ENCODE data around the gene UNC5C. TPM values are rescaled to one million over a fixed set of nuclear protein-coding genes. Genes with fewer than 3 reads are reported as not detected.

Gene UNC5C
- total and polyA plus RNA-seq, 4 experiments from 2014 or later: not detected

- H3K4me3 ChIP-seq (ENCODE audit: low read length in 2 of 2): no peak overlapping the region
- Mint-ChIP-seq H3K9me3 (peaks cover 0 to 12% (median 0%) of the 10 kb centered on the region in 8 donors), H3K36me3 (no peaks in the 10 kb centered on the region), H3K4me3 (no peak overlapping the region), H3K4me1 (no peaks in the 10 kb centered on the region), H3K27me3 (peaks cover 0 to 2% of the 10 kb centered on the region in 2 donors), H3K27ac (no peak overlapping the region)
- no peaks in the 10 kb centered on the region for H3K4me1 ChIP-seq (ENCODE audit: insufficient read depth, low read length)
- no peaks in the 10 kb centered on the region for H3K27me3 ChIP-seq (ENCODE audit: insufficient read depth, low read length)
- no peaks in the 10 kb centered on the region for H3K9me3 ChIP-seq (ENCODE audit: control insufficient read depth in 1 of 2, low read length in 2 of 2)
- intact Hi-C loops (cut with micrococcal nuclease): no loop called here
- no peaks in the 10 kb centered on the region for H3K36me3 ChIP-seq (ENCODE audit: insufficient read depth, low read length)
- no peak overlapping the region for H3K27ac ChIP-seq (ENCODE audit: low read depth, low read length)
- DNase-seq: no peak
- ChIA-PET CTCF (ENCODE audit: partially characterized antibody) (no interaction called here), POLR2A (ENCODE audit: partially characterized antibody) (no interaction called here)
Observed at GRCh38 chr4:95394752-95395306, 153.9 kb downstream of the UNC5C start.

- Histone ChIP-seq H3K4me3 (ENCODE audit: low read length in 2 of 2) (no peak overlapping the region), H3K9me3 (ENCODE audit: control insufficient read depth in 1 of 2, low read length in 2 of 2) (no peaks in the 10 kb centered on the region), H3K27me3 (ENCODE audit: insufficient read depth, low read length) (no peaks in the 10 kb centered on the region), H3K27ac (ENCODE audit: low read depth, low read length) (no peak overlapping the region), H3K4me1 (ENCODE audit: insufficient read depth, low read length) (no peaks in the 10 kb centered on the region), H3K36me3 (ENCODE audit: insufficient read depth, low read length) (no peaks in the 10 kb centered on the region)
- no peak for DNase-seq
- no peak overlapping the region for H3K4me3 Mint-ChIP-seq
- POLR2A ChIA-PET (ENCODE audit: partially characterized antibody): no interaction called here
- peaks cover 0 to 2% of the 10 kb centered on the region in 2 donors for H3K27me3 Mint-ChIP-seq
- no peaks in the 10 kb centered on the region for H3K36me3 Mint-ChIP-seq
- intact Hi-C loops (cut with micrococcal nuclease): no loop called here
- H3K4me1 Mint-ChIP-seq: no peaks in the 10 kb centered on the region
- H3K9me3 Mint-ChIP-seq: peaks cover 0 to 12% (median 0%) of the 10 kb centered on the region in 8 donors
- CTCF ChIA-PET (ENCODE audit: partially characterized antibody): no interaction called here
- H3K27ac Mint-ChIP-seq: no peak overlapping the region
Observed at GRCh38 chr4:95393821-95394220, 155.0 kb downstream of the UNC5C start.

- Histone ChIP-seq H3K27me3 (ENCODE audit: insufficient read depth, low read length) (no peaks in the 10 kb centered on the region), H3K4me1 (ENCODE audit: insufficient read depth, low read length) (no peaks in the 10 kb centered on the region), H3K4me3 (ENCODE audit: low read length in 2 of 2) (no peak overlapping the region), H3K36me3 (ENCODE audit: insufficient read depth, low read length) (no peaks in the 10 kb centered on the region), H3K27ac (ENCODE audit: low read depth, low read length) (no peak overlapping the region), H3K9me3 (ENCODE audit: control insufficient read depth in 1 of 2, low read length in 2 of 2) (no peaks in the 10 kb centered on the region)
- Mint-ChIP-seq H3K36me3 (no peaks in the 10 kb centered on the region), H3K27ac (no peak overlapping the region), H3K4me1 (no peaks in the 10 kb centered on the region), H3K4me3 (no peak overlapping the region), H3K27me3 (no peaks in the 10 kb centered on the region), H3K9me3 (peaks cover 0 to 7% (median 0%) of the 10 kb centered on the region in 8 donors)
- no peak for DNase-seq
- ChIA-PET POLR2A (ENCODE audit: partially characterized antibody) (no interaction called here), CTCF (ENCODE audit: partially characterized antibody) (no interaction called here)
- intact Hi-C loops (cut with micrococcal nuclease): no loop called here
Observed at GRCh38 chr4:95388911-95389310, 159.9 kb downstream of the UNC5C start.

GRCh38 chr4:95387719-95388118, 161.1 kb downstream of the UNC5C start:
- H3K27ac Mint-ChIP-seq: no peak overlapping the region
- no peaks in the 10 kb centered on the region for H3K27me3 Mint-ChIP-seq
- H3K9me3 ChIP-seq (ENCODE audit: control insufficient read depth in 1 of 2, low read length in 2 of 2): no peaks in the 10 kb centered on the region
- no peaks in the 10 kb centered on the region for H3K4me1 Mint-ChIP-seq
- no peaks in the 10 kb centered on the region for H3K36me3 Mint-ChIP-seq
- H3K4me1 ChIP-seq (ENCODE audit: insufficient read depth, low read length): no peaks in the 10 kb centered on the region
- no peaks in the 10 kb centered on the region for H3K36me3 ChIP-seq (ENCODE audit: insufficient read depth, low read length)
- no peak overlapping the region for H3K27ac ChIP-seq (ENCODE audit: low read depth, low read length)
- no peak overlapping the region for H3K4me3 ChIP-seq (ENCODE audit: low read length in 2 of 2)
- DNase-seq: no peak
- H3K9me3 Mint-ChIP-seq: peaks cover 0 to 3% (median 0%) of the 10 kb centered on the region in 8 donors
- ChIA-PET CTCF (ENCODE audit: partially characterized antibody) (no interaction called here), POLR2A (ENCODE audit: partially characterized antibody) (no interaction called here)
- H3K4me3 Mint-ChIP-seq: no peak overlapping the region
- H3K27me3 ChIP-seq (ENCODE audit: insufficient read depth, low read length): no peaks in the 10 kb centered on the region
- intact Hi-C loops (cut with micrococcal nuclease): no loop called here

GRCh38 chr4:95386410-95386809, 162.4 kb downstream of the UNC5C start:
- intact Hi-C loops (cut with micrococcal nuclease): no loop called here
- H3K9me3 Mint-ChIP-seq: peaks cover 0 to 3% (median 0%) of the 10 kb centered on the region in 8 donors
- Histone ChIP-seq H3K27ac (ENCODE audit: low read depth, low read length) (no peak overlapping the region), H3K36me3 (ENCODE audit: insufficient read depth, low read length) (no peaks in the 10 kb centered on the region), H3K9me3 (ENCODE audit: control insufficient read depth in 1 of 2, low read length in 2 of 2) (no peaks in the 10 kb centered on the region), H3K27me3 (ENCODE audit: insufficient read depth, low read length) (no peaks in the 10 kb centered on the region), H3K4me3 (ENCODE audit: low read length in 2 of 2) (no peak overlapping the region), H3K4me1 (ENCODE audit: insufficient read depth, low read length) (no peaks in the 10 kb centered on the region)
- POLR2A ChIA-PET (ENCODE audit: partially characterized antibody): no interaction called here
- no peaks in the 10 kb centered on the region for H3K36me3 Mint-ChIP-seq
- CTCF ChIA-PET (ENCODE audit: partially characterized antibody): no interaction called here
- no peak for DNase-seq
- no peaks in the 10 kb centered on the region for H3K27me3 Mint-ChIP-seq
- H3K4me3 Mint-ChIP-seq: no peak overlapping the region
- H3K27ac Mint-ChIP-seq: no peak overlapping the region
- H3K4me1 Mint-ChIP-seq: no peaks in the 10 kb centered on the region

- H3K4me3 Mint-ChIP-seq: no peak overlapping the region
- ChIA-PET CTCF (ENCODE audit: partially characterized antibody) (interaction anchor here (1.1 kb wide), 1 partner anchor 19 kb away, joined by 3 read pairs; no protein-coding TSS in a partner anchor), POLR2A (ENCODE audit: partially characterized antibody) (no interaction called here)
- Histone ChIP-seq H3K36me3 (ENCODE audit: insufficient read depth, low read length) (no peaks in the 10 kb centered on the region), H3K9me3 (ENCODE audit: control insufficient read depth in 1 of 2, low read length in 2 of 2) (no peaks in the 10 kb centered on the region), H3K27ac (ENCODE audit: low read depth, low read length) (no peak overlapping the region), H3K4me1 (ENCODE audit: insufficient read depth, low read length) (no peaks in the 10 kb centered on the region), H3K4me3 (ENCODE audit: low read length in 2 of 2) (no peak overlapping the region), H3K27me3 (ENCODE audit: insufficient read depth, low read length) (no peaks in the 10 kb centered on the region)
- H3K4me1 Mint-ChIP-seq: no peaks in the 10 kb centered on the region
- DNase-seq: no peak
- intact Hi-C loops (cut with micrococcal nuclease): no loop called here
- no peaks in the 10 kb centered on the region for H3K36me3 Mint-ChIP-seq
- H3K27ac Mint-ChIP-seq: no peak overlapping the region
- no peaks in the 10 kb centered on the region for H3K9me3 Mint-ChIP-seq
- H3K27me3 Mint-ChIP-seq: no peaks in the 10 kb centered on the region
Observed at GRCh38 chr4:95381843-95382580, 166.8 kb downstream of the UNC5C start.

- Histone ChIP-seq H3K4me3 (ENCODE audit: low read length in 2 of 2) (no peak overlapping the region), H3K27me3 (ENCODE audit: insufficient read depth, low read length) (no peaks in the 10 kb centered on the region), H3K9me3 (ENCODE audit: control insufficient read depth in 1 of 2, low read length in 2 of 2) (no peaks in the 10 kb centered on the region), H3K4me1 (ENCODE audit: insufficient read depth, low read length) (no peaks in the 10 kb centered on the region), H3K27ac (ENCODE audit: low read depth, low read length) (no peak overlapping the region), H3K36me3 (ENCODE audit: insufficient read depth, low read length) (no peaks in the 10 kb centered on the region)
- Mint-ChIP-seq H3K4me3 (no peak overlapping the region), H3K27ac (no peak overlapping the region), H3K27me3 (peaks cover 0 to 1% of the 10 kb centered on the region in 2 donors), H3K4me1 (no peaks in the 10 kb centered on the region), H3K9me3 (no peaks in the 10 kb centered on the region), H3K36me3 (no peaks in the 10 kb centered on the region)
- intact Hi-C loops (cut with micrococcal nuclease): no loop called here
- CTCF ChIA-PET (ENCODE audit: partially characterized antibody): no interaction called here
- no peak for DNase-seq
- POLR2A ChIA-PET (ENCODE audit: partially characterized antibody): no interaction called here
Observed at GRCh38 chr4:95379633-95380032, 169.1 kb downstream of the UNC5C start.

Data from CD4-positive, alpha-beta memory T cell (primary cell).